ENCODE measurements around the gene NR5A1. TPM values are rescaled to one million over a fixed set of nuclear protein-coding genes. Genes with fewer than 3 reads are reported as not detected.

The NR5A1 gene
- total and polyA plus RNA-seq, 10 of the 15 experiments (the other 5 are each of a cell fraction or from before 2014, with no cell fraction given) = 0.06 to 0.24 (median 0.08) TPM; not detected in 5

- no peak for ATAC-seq
- intact Hi-C loops (cut with micrococcal nuclease; ENCODE audit: unreplicated experiment) = no loop called here
- Histone ChIP-seq H3K27me3 (replicated peaks in 1 of 2; ENCODE audit: control insufficient read depth in 2 of 2, insufficient read depth in 2 of 2, low read length in 1 of 2) (no peaks in the 10 kb centered on the region; a peak in 1 of 4 replicates), H3K36me3 (ENCODE audit: control insufficient read depth in 2 of 2, insufficient read depth in 2 of 2, low read length in 1 of 2) (no peaks in the 10 kb centered on the region), H3K4me2 (ENCODE audit: control insufficient read depth, insufficient read depth) (no peak overlapping the region), H3K9me3 (replicated peaks; ENCODE audit: control insufficient read depth, insufficient read depth, low read length) (no peaks in the 10 kb centered on the region), H3K79me2 (ENCODE audit: control insufficient read depth, insufficient read depth, low read length) (no peaks in the 10 kb centered on the region), H3K27ac (ENCODE audit: control insufficient read depth, insufficient read depth) (no peak overlapping the region), H3K4me1 (ENCODE audit: control insufficient read depth, insufficient read depth, low read length) (no peaks in the 10 kb centered on the region), H4K20me1 (ENCODE audit: control insufficient read depth, insufficient read depth) (no peaks in the 10 kb centered on the region), H3K9ac (ENCODE audit: control insufficient read depth, insufficient read depth, low read length) (no peak overlapping the region), H3K4me3 (no peak overlapping the region), H2AFZ (ENCODE audit: control insufficient read depth, low read depth, low read length) (no peak overlapping the region)
- FAIRE-seq = no peak
- ChIA-PET CTCF (no interaction called here), RAD21 (ENCODE audit: unreplicated experiment) (interaction anchor here (1.0 kb wide), 1 partner anchor 66 kb away, joined by 3 read pairs; no protein-coding TSS in a partner anchor), SMC1A (ENCODE audit: uncharacterized antibody, unreplicated experiment) (no interaction called here), POLR2A (no interaction called here)
- WGBS (ENCODE audit: insufficient coverage, insufficient replicate concordance, low lambda C conversion rate, missing lambda C conversion rate) = 20% methylated on average over 13 of the region's 13 CpGs
- no peak for DNase-seq (ENCODE audit: low read depth, low spot score)
- no TSS peak for BruUV-seq (replicated peaks)
- TF ChIP-seq MEF2A (IDR thresholded peaks at IDR 0.05; ENCODE audit: insufficient read depth, low read depth, low read length) (no peak), ZNF622 (IDR thresholded peaks at IDR 0.05) (no peak), CTCF (IDR thresholded peaks at IDR 0.05 in 2 of 3, conservative IDR thresholded peaks at IDR 0.05 in 1 of 3; ENCODE audit: control insufficient read depth in 2 of 3, extremely low read depth in 1 of 3, insufficient read depth in 1 of 3, low read depth in 3 of 3, low read length in 3 of 3) (no peak), USF2 (IDR thresholded peaks at IDR 0.05; ENCODE audit: borderline replicate concordance, low read depth, low read length) (no peak), IRF4 (IDR thresholded peaks at IDR 0.05; ENCODE audit: low read depth, low read length) (no peak), ASH2L (IDR thresholded peaks at IDR 0.05; ENCODE audit: borderline replicate concordance, low read depth) (no peak), RUNX3 (IDR thresholded peaks at IDR 0.05; ENCODE audit: low read length) (no peak), CHD2 (IDR thresholded peaks at IDR 0.05; ENCODE audit: borderline replicate concordance, low read depth, low read length) (no peak), MEF2B (IDR thresholded peaks at IDR 0.05; ENCODE audit: partially characterized antibody, poor library complexity, severe bottlenecking) (no peak), NR2C1 (IDR thresholded peaks at IDR 0.05) (no peak)
- in situ Hi-C loops (cut with MboI) = no loop called here
Measured at GRCh38 chr9:124470306-124470705, 36.9 kb downstream of the NR5A1 start.
